GM10248 (cell line): Measurements from ENCODE around the gene SANBR.
"Not testable (repeated sequence)": the region's sequence is repeated elsewhere in the genome, so short reads cannot be mapped to it uniquely, and the experiment has no call there.

Experiments
- CTCF ChIA-PET: fragments of 300-600 bp; sonication (Branson Sonifier 250); formaldehyde crosslinking; extraction: SDS; loops from one replicate; lab custom pipeline; 2021; ENCODE audit warnings: antibody characterized with exemption; lab: Yijun Ruan, JAX
- POLR2A ChIA-PET: fragments of 350-650 bp; sonication (Branson Sonifier 250); formaldehyde crosslinking; extraction: SDS; loops from one replicate; lab custom pipeline; 2020; ENCODE audit warnings: antibody characterized with exemption; lab: Yijun Ruan, JAX
- DNase-seq: peaks from one replicate; pipeline ENCODE4 v3.0.0; 2012; ENCODE audit errors: extremely low spot score
- CTCF ChIP-seq: IDR thresholded peaks from 2 replicates; pipeline ENCODE4 v1.5.1; 2012; ENCODE audit warnings: mild to moderate bottlenecking, low read depth; ENCODE audit errors: extremely low read depth, missing control alignments, control extremely low read depth

The SANBR gene

GRCh38 chr2:61018318-61018755 lies 47.3 kb upstream of the SANBR start:
- peak; percentile 16 for DNase-seq

GRCh38 chr2:61018798-61019197 lies 46.9 kb upstream of the SANBR start:
- no peak for TF ChIP-seq CTCF
- ChIA-PET CTCF (no interaction called here), POLR2A (no interaction called here)
- no peak for DNase-seq

More at GRCh38 chr2:61018318-61018755, 47.3 kb upstream of the SANBR start:
- TF ChIP-seq CTCF: no peak
- ChIA-PET POLR2A (no interaction called here), CTCF (interaction anchor here (1.8 kb wide), 1 partner anchor 19 kb away, joined by 6 read pairs; no protein-coding TSS in a partner anchor)

- no peak for TF ChIP-seq CTCF
- CTCF ChIA-PET: interaction anchor here (1.6 to 2.7 kb wide), 2 partner anchors 11 to 22 kb away, joined by 5 to 8 read pairs; no protein-coding TSS in a partner anchor
- DNase-seq: no peak
- POLR2A ChIA-PET: no interaction called here
Observed at GRCh38 chr2:61021228-61021660, 44.4 kb upstream of the SANBR start.

GRCh38 chr2:61023670-61024069 lies 42.0 kb upstream of the SANBR start:
- ChIA-PET CTCF (interaction anchor here (2.7 kb wide), 1 partner anchor 8 kb away, joined by 8 read pairs; no protein-coding TSS in a partner anchor), POLR2A (no interaction called here)
- TF ChIP-seq CTCF: no peak

GRCh38 chr2:61029533-61029932 lies 36.1 kb upstream of the SANBR start:
- ChIA-PET CTCF (no interaction called here), POLR2A (no interaction called here)
- no peak for DNase-seq
- TF ChIP-seq CTCF: no peak

More at GRCh38 chr2:61023670-61024069, 42.0 kb upstream of the SANBR start:
- DNase-seq: no peak

- DNase-seq, POLR2A ChIA-PET: not testable (repeated sequence)
- CTCF ChIA-PET: interaction anchor here (1.0 to 1.8 kb wide), 3 partner anchors 12 to 227 kb away, joined by 3 to 6 read pairs (median 3); no protein-coding TSS in a partner anchor
Observed at GRCh38 chr2:61034592-61034991, 31.1 kb upstream of the SANBR start.

- DNase-seq, CTCF ChIA-PET: not testable (repeated sequence)
- POLR2A ChIA-PET: interaction anchor here (0.6 kb wide), 1 partner anchor 10 kb away, joined by 4 read pairs; no protein-coding TSS in a partner anchor
Observed at GRCh38 chr2:61036643-61037042, 29.0 kb upstream of the SANBR start.
